WTC11 (cell line): Measurements from ENCODE around the gene SPRYD7. TPM values are rescaled to one million over a fixed set of nuclear protein-coding genes. Genes with fewer than 3 reads are reported as not detected.

ENCODE experiments used
- ATAC-seq: fragments of 200-7000 bp; cut with Tn5 transposase; 2 replicates; pipeline ENCODE4 v1.10.0; 2021; ENCODE audit warnings: mild to moderate bottlenecking, moderate library complexity
- CTCF ChIA-PET: fragments of 300-600 bp; sonication (Branson Sonifier 250); formaldehyde crosslinking; loops from one replicate; lab custom pipeline; 2021; ENCODE audit warnings: antibody characterized with exemption; lab: Charles Lee
- POLR2A ChIA-PET: fragments of 350-600 bp; sonication (Branson Sonifier 250); formaldehyde crosslinking; loops from one replicate; lab custom pipeline; 2021; ENCODE audit warnings: antibody characterized with exemption; lab: Charles Lee
- DNase-seq: peaks from one replicate; pipeline ENCODE4 v3.0.0; 2021; ENCODE audit warnings: low spot score
- H3K27ac Mint-ChIP-seq: 2 replicates; pipeline ENCODE4 v1.8.0; 2021; ENCODE audit warnings: mixed read lengths
- H3K27me3 Mint-ChIP-seq: 2 replicates; pipeline ENCODE4 v1.8.0; 2021; ENCODE audit warnings: low read depth, mild to moderate bottlenecking, moderate library complexity, mixed read lengths
- H3K36me3 Mint-ChIP-seq: 2 replicates; pipeline ENCODE4 v1.8.0; 2021; ENCODE audit warnings: mixed read lengths
- H3K4me1 Mint-ChIP-seq: 2 replicates; pipeline ENCODE4 v1.8.0; 2022; ENCODE audit warnings: mixed read lengths
- H3K4me3 Mint-ChIP-seq: 2 replicates; pipeline ENCODE4 v1.8.0; 2021; ENCODE audit warnings: mild to moderate bottlenecking, moderate library complexity, mixed read lengths
- H3K9me3 Mint-ChIP-seq: 2 replicates; pipeline ENCODE4 v1.8.0; 2021; ENCODE audit warnings: mixed read lengths
- AFF4 ChIP-seq: sonication (generic); formaldehyde crosslinking; IDR thresholded peaks from 2 replicates; pipeline ENCODE4 v1.8.1; 2023; ENCODE audit warnings: mild to moderate bottlenecking, missing genetic modification reagents, borderline replicate concordance
- ATF1 ChIP-seq: sonication (generic); formaldehyde crosslinking; IDR thresholded peaks from 2 replicates; pipeline ENCODE4 v1.8.1; 2023; ENCODE audit warnings: mild to moderate bottlenecking, moderate library complexity, missing genetic modification reagents
- FOXP1 ChIP-seq: sonication (generic); formaldehyde crosslinking; IDR thresholded peaks from 2 replicates; pipeline ENCODE4 v1.8.0; 2022; ENCODE audit warnings: missing genetic modification reagents, mild to moderate bottlenecking, moderate library complexity, borderline replicate concordance
- IRF2 ChIP-seq: sonication (generic); formaldehyde crosslinking; IDR thresholded peaks from 2 replicates; pipeline ENCODE4 v1.8.0; 2022; ENCODE audit warnings: low read depth, missing genetic modification reagents, borderline replicate concordance
- NR2C2 ChIP-seq: sonication (generic); formaldehyde crosslinking; IDR thresholded peaks from 2 replicates; pipeline ENCODE4 v1.8.0; 2022; ENCODE audit warnings: mild to moderate bottlenecking, missing genetic modification reagents
- OVOL2 ChIP-seq: fragments of 250-450 bp; sonication (Bioruptor Pico); IDR thresholded peaks from 2 replicates; pipeline ENCODE4 v1.9.0; 2021; ENCODE audit warnings: mild to moderate bottlenecking, borderline replicate concordance
- PREB ChIP-seq: sonication (generic); formaldehyde crosslinking; IDR thresholded peaks from 2 replicates; pipeline ENCODE4 v1.8.1; 2022; ENCODE audit warnings: mild to moderate bottlenecking, missing genetic modification reagents, moderate library complexity, borderline replicate concordance
- SMAD4 ChIP-seq: sonication (generic); formaldehyde crosslinking; IDR thresholded peaks from 2 replicates; pipeline ENCODE4 v1.8.0; 2022; ENCODE audit warnings: mild to moderate bottlenecking, missing genetic modification reagents
- ZNF121 ChIP-seq: sonication (generic); formaldehyde crosslinking; IDR thresholded peaks from 2 replicates; pipeline ENCODE4 v1.8.0; 2023; ENCODE audit warnings: missing genetic modification reagents
- ZNF138 ChIP-seq: sonication (generic); formaldehyde crosslinking; conservative IDR thresholded peaks from 2 replicates; pipeline ENCODE4 v1.8.1; 2022; ENCODE audit warnings: mild to moderate bottlenecking, moderate library complexity, missing genetic modification reagents
- ZNF263 ChIP-seq: sonication (generic); formaldehyde crosslinking; IDR thresholded peaks from 2 replicates; pipeline ENCODE4 v1.8.1; 2022; ENCODE audit warnings: low read depth, mild to moderate bottlenecking, moderate library complexity, missing genetic modification reagents
- ZNF512 ChIP-seq: sonication (generic); formaldehyde crosslinking; IDR thresholded peaks from 2 replicates; pipeline ENCODE4 v1.8.1; 2022; ENCODE audit warnings: missing genetic modification reagents, borderline replicate concordance
- ZNF671 ChIP-seq: fragments of 250-450 bp; sonication (Bioruptor Pico); IDR thresholded peaks from 2 replicates; pipeline ENCODE4 v1.8.0; 2021; ENCODE audit warnings: mild to moderate bottlenecking
- total RNA-seq: library from RNA; stranded (reverse); gene quantifications from 3 replicates; pipeline ENCODE4 v1.2.3, GENCODE V29; 2021
- TF ChIP-seq, protein P1 (sequence below): sonication (generic); formaldehyde crosslinking; IDR thresholded peaks from 2 replicates; pipeline ENCODE4 v1.8.0; 2022; ENCODE audit warnings: mild to moderate bottlenecking, missing genetic modification reagents
- TF ChIP-seq, protein P2 (sequence below): fragments of 250-450 bp; sonication (Bioruptor Pico); IDR thresholded peaks from 2 replicates; pipeline ENCODE4 v1.8.0; 2021; ENCODE audit warnings: mild to moderate bottlenecking
- TF ChIP-seq, protein P3 (sequence below): sonication (generic); formaldehyde crosslinking; IDR thresholded peaks from 2 replicates; pipeline ENCODE4 v1.8.0; 2023; ENCODE audit warnings: missing genetic modification reagents, mild to moderate bottlenecking, borderline replicate concordance
- TF ChIP-seq, protein P4 (sequence below): fragments of 250-450 bp; sonication (Bioruptor Pico); IDR thresholded peaks from 2 replicates; pipeline ENCODE4 v1.9.0; 2021; ENCODE audit warnings: mild to moderate bottlenecking, borderline replicate concordance

SPRYD7 gene
- total RNA-seq, 1 experiment from 2014 or later = 3.1 TPM

DNA sequence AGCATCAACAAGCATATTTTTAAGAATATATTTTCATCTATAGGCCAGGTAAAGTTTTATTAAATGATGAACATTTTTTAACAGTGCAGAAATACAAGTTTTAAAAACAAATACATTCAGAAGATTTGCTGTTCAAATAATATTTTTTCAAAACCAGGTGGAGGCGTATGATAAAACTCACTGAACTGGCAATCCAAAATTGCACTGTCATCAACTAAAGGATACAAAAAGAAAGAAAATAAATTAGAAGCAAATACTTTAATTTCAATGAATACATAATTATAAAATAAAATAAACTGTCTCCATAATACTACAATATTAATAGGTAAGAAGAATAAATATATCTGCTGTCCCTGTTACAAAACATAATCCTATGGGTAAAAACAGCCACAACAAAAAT, 21.2 kb downstream of the SPRYD7 start:
- Mint-ChIP-seq H3K4me1 (no peaks in the 10 kb centered on the region), H3K27me3 (no peaks in the 10 kb centered on the region), H3K36me3 (peaks cover 15% of the 10 kb centered on the region), H3K9me3 (peaks cover 13% of the 10 kb centered on the region; the same call in 1 of the 2 replicates), H3K27ac (no peak overlapping the region), H3K4me3 (no peak overlapping the region)
- CTCF ChIA-PET = interaction anchor here (2.6 kb wide), 1 partner anchor 21 kb away, joined by 13 read pairs; the partner anchor contains the start of gene SPRYD7
- no peak for DNase-seq
- no peak for ATAC-seq
- POLR2A ChIA-PET = no interaction called here
- TF ChIP-seq ATF1 (CRISPR knock-in tag) = no peak
- TF ChIP-seq ZNF671 (CRISPR knock-in tag) = no peak
- no peak for TF ChIP-seq ZNF138 (CRISPR knock-in tag)
- TF ChIP-seq, protein P1, sequence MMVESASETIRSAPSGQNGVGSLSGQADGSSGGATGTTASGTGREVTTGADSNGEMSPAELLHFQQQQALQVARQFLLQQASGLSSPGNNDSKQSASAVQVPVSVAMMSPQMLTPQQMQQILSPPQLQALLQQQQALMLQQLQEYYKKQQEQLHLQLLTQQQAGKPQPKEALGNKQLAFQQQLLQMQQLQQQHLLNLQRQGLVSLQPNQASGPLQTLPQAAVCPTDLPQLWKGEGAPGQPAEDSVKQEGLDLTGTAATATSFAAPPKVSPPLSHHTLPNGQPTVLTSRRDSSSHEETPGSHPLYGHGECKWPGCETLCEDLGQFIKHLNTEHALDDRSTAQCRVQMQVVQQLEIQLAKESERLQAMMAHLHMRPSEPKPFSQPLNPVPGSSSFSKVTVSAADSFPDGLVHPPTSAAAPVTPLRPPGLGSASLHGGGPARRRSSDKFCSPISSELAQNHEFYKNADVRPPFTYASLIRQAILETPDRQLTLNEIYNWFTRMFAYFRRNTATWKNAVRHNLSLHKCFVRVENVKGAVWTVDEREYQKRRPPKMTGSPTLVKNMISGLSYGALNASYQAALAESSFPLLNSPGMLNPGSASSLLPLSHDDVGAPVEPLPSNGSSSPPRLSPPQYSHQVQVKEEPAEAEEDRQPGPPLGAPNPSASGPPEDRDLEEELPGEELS (CRISPR knock-in tag) = no peak
- no peak for TF ChIP-seq ZNF512 (CRISPR knock-in tag)
- TF ChIP-seq, protein P2, sequence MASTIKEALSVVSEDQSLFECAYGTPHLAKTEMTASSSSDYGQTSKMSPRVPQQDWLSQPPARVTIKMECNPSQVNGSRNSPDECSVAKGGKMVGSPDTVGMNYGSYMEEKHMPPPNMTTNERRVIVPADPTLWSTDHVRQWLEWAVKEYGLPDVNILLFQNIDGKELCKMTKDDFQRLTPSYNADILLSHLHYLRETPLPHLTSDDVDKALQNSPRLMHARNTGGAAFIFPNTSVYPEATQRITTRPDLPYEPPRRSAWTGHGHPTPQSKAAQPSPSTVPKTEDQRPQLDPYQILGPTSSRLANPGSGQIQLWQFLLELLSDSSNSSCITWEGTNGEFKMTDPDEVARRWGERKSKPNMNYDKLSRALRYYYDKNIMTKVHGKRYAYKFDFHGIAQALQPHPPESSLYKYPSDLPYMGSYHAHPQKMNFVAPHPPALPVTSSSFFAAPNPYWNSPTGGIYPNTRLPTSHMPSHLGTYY (CRISPR knock-in tag) = no peak
- TF ChIP-seq OVOL2 (CRISPR knock-in tag) = no peak
- TF ChIP-seq, protein P3, sequence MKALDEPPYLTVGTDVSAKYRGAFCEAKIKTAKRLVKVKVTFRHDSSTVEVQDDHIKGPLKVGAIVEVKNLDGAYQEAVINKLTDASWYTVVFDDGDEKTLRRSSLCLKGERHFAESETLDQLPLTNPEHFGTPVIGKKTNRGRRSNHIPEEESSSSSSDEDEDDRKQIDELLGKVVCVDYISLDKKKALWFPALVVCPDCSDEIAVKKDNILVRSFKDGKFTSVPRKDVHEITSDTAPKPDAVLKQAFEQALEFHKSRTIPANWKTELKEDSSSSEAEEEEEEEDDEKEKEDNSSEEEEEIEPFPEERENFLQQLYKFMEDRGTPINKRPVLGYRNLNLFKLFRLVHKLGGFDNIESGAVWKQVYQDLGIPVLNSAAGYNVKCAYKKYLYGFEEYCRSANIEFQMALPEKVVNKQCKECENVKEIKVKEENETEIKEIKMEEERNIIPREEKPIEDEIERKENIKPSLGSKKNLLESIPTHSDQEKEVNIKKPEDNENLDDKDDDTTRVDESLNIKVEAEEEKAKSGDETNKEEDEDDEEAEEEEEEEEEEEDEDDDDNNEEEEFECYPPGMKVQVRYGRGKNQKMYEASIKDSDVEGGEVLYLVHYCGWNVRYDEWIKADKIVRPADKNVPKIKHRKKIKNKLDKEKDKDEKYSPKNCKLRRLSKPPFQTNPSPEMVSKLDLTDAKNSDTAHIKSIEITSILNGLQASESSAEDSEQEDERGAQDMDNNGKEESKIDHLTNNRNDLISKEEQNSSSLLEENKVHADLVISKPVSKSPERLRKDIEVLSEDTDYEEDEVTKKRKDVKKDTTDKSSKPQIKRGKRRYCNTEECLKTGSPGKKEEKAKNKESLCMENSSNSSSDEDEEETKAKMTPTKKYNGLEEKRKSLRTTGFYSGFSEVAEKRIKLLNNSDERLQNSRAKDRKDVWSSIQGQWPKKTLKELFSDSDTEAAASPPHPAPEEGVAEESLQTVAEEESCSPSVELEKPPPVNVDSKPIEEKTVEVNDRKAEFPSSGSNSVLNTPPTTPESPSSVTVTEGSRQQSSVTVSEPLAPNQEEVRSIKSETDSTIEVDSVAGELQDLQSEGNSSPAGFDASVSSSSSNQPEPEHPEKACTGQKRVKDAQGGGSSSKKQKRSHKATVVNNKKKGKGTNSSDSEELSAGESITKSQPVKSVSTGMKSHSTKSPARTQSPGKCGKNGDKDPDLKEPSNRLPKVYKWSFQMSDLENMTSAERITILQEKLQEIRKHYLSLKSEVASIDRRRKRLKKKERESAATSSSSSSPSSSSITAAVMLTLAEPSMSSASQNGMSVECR (CRISPR knock-in tag) = no peak
- TF ChIP-seq FOXP1 (CRISPR knock-in tag) = no peak
- no peak for TF ChIP-seq ZNF121 (CRISPR knock-in tag)
- TF ChIP-seq, protein P4, sequence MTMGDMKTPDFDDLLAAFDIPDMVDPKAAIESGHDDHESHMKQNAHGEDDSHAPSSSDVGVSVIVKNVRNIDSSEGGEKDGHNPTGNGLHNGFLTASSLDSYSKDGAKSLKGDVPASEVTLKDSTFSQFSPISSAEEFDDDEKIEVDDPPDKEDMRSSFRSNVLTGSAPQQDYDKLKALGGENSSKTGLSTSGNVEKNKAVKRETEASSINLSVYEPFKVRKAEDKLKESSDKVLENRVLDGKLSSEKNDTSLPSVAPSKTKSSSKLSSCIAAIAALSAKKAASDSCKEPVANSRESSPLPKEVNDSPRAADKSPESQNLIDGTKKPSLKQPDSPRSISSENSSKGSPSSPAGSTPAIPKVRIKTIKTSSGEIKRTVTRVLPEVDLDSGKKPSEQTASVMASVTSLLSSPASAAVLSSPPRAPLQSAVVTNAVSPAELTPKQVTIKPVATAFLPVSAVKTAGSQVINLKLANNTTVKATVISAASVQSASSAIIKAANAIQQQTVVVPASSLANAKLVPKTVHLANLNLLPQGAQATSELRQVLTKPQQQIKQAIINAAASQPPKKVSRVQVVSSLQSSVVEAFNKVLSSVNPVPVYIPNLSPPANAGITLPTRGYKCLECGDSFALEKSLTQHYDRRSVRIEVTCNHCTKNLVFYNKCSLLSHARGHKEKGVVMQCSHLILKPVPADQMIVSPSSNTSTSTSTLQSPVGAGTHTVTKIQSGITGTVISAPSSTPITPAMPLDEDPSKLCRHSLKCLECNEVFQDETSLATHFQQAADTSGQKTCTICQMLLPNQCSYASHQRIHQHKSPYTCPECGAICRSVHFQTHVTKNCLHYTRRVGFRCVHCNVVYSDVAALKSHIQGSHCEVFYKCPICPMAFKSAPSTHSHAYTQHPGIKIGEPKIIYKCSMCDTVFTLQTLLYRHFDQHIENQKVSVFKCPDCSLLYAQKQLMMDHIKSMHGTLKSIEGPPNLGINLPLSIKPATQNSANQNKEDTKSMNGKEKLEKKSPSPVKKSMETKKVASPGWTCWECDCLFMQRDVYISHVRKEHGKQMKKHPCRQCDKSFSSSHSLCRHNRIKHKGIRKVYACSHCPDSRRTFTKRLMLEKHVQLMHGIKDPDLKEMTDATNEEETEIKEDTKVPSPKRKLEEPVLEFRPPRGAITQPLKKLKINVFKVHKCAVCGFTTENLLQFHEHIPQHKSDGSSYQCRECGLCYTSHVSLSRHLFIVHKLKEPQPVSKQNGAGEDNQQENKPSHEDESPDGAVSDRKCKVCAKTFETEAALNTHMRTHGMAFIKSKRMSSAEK (CRISPR knock-in tag) = no peak
- TF ChIP-seq IRF2 (CRISPR knock-in tag) = no peak
- no peak for TF ChIP-seq PREB (CRISPR knock-in tag)
- TF ChIP-seq AFF4 (CRISPR knock-in tag) = no peak
- no peak for TF ChIP-seq SMAD4
- TF ChIP-seq NR2C2 (CRISPR knock-in tag) = no peak
- TF ChIP-seq ZNF263 (CRISPR knock-in tag) = no peak
